Mesenchymal stem cell (in vitro differentiated cells and primary cell): ENCODE measurements around the gene GPR31.
"Not testable (repeated sequence)": the region's sequence is repeated elsewhere in the genome, so short reads cannot be mapped to it uniquely, and the experiment has no call there.

ENCODE experiments used
- DNase-seq: peaks from one replicate; pipeline ENCODE4 v3.0.0-alpha.2; 2013
- H2AFZ ChIP-seq: one replicate; pipeline ENCODE4 v1.6.1; 2013; ENCODE audit warnings: low read depth, mild to moderate bottlenecking, control low read depth, inconsistent platforms, low read length, moderate library complexity
- H2AK5ac ChIP-seq: 2 replicates; pipeline ENCODE4 v1.6.1; 2013; ENCODE audit warnings: low read length, moderate library complexity, mild to moderate bottlenecking, inconsistent platforms; ENCODE audit not compliant: severe bottlenecking
- H2BK120ac ChIP-seq: one replicate; pipeline ENCODE4 v1.6.1; 2013; ENCODE audit warnings: low read depth, mild to moderate bottlenecking, inconsistent platforms, low read length, moderate library complexity
- H2BK12ac ChIP-seq, 2 experiments: one replicate each; pipeline ENCODE4 v1.6.1; 2013; ENCODE audit warnings: inconsistent platforms in 2 of 2, low read length in 2 of 2, mild to moderate bottlenecking in 2 of 2, moderate library complexity in 2 of 2, control low read depth in 1 of 2
- H2BK15ac ChIP-seq: one replicate; pipeline ENCODE4 v1.6.1; 2013; ENCODE audit warnings: mild to moderate bottlenecking, low read depth, inconsistent platforms; ENCODE audit not compliant: poor library complexity, severe bottlenecking
- H2BK5ac ChIP-seq: 2 replicates; pipeline ENCODE4 v1.6.1; 2013; ENCODE audit warnings: low read depth, mild to moderate bottlenecking, low read length, control low read depth, inconsistent platforms; ENCODE audit not compliant: poor library complexity, severe bottlenecking
- H3K14ac ChIP-seq, 2 experiments: one replicate each; pipeline ENCODE4 v1.6.1; 2013; ENCODE audit warnings: inconsistent platforms in 2 of 2, low read length in 2 of 2, control low read depth in 1 of 2, mild to moderate bottlenecking in 1 of 2, moderate library complexity in 1 of 2
- H3K18ac ChIP-seq, 2 experiments: one replicate each; pipeline ENCODE4 v1.6.1; 2013; ENCODE audit warnings: inconsistent platforms in 2 of 2, low read length in 2 of 2, control low read depth in 1 of 2, low read depth in 1 of 2, mild to moderate bottlenecking in 1 of 2
- H3K23ac ChIP-seq, 2 experiments: one replicate each; pipeline ENCODE4 v1.6.1; 2013; ENCODE audit warnings: inconsistent platforms in 2 of 2, low read length in 2 of 2, mild to moderate bottlenecking in 2 of 2, moderate library complexity in 2 of 2, control low read depth in 1 of 2
- H3K27ac ChIP-seq: 2 replicates; pipeline ENCODE4 v1.5.1; 2013; ENCODE audit warnings: mild to moderate bottlenecking, moderate library complexity, low read length, control low read depth, inconsistent platforms; ENCODE audit not compliant: poor library complexity, severe bottlenecking
- H3K27me3 ChIP-seq, 2 experiments: 2 replicates each; pipeline versions ENCODE4 v1.6.1 to v1.7.0; 2013; ENCODE audit warnings: low read length in 2 of 2, mild to moderate bottlenecking in 2 of 2, moderate library complexity in 2 of 2, control low read depth in 1 of 2, inconsistent platforms in 1 of 2; ENCODE audit not compliant: control insufficient read depth in 1 of 2, insufficient read depth in 1 of 2
- H3K36me3 ChIP-seq, 2 experiments: 2 replicates each; pipeline versions ENCODE4 v1.6.1 to v1.7.0; 2013; ENCODE audit warnings: low read length in 2 of 2, control low read depth in 1 of 2, inconsistent platforms in 1 of 2, low read depth in 1 of 2, mild to moderate bottlenecking in 1 of 2; ENCODE audit not compliant: insufficient read depth in 2 of 2, control insufficient read depth in 1 of 2
- H3K4ac ChIP-seq, 2 experiments: one replicate each; pipeline ENCODE4 v1.6.1; 2013; ENCODE audit warnings: inconsistent platforms in 2 of 2, low read length in 2 of 2, mild to moderate bottlenecking in 2 of 2, moderate library complexity in 2 of 2, control low read depth in 1 of 2, low read depth in 1 of 2
- H3K4me1 ChIP-seq: 2 replicates; pipeline ENCODE4 v1.6.1; 2013; ENCODE audit warnings: low read depth, low read length, control low read depth; ENCODE audit not compliant: control insufficient read depth, insufficient read depth
- H3K4me2 ChIP-seq: 2 replicates; pipeline ENCODE4 v1.6.1; 2013; ENCODE audit warnings: low read length, mild to moderate bottlenecking, inconsistent platforms; ENCODE audit not compliant: poor library complexity, severe bottlenecking
- H3K4me3 ChIP-seq, 2 experiments: 2 replicates each; pipeline versions ENCODE4 v1.5.1 to v1.7.0; 2013; ENCODE audit warnings: low read length in 2 of 2, mild to moderate bottlenecking in 2 of 2, control low read depth in 1 of 2, low read depth in 1 of 2; ENCODE audit not compliant: insufficient read depth in 1 of 2
- H3K79me1 ChIP-seq: replicated peaks from 2 replicates; pipeline ENCODE4 v1.6.1; 2013; ENCODE audit warnings: mild to moderate bottlenecking, control low read depth, low read length, inconsistent platforms; ENCODE audit not compliant: poor library complexity, severe bottlenecking
- H3K9ac ChIP-seq: 2 replicates; pipeline ENCODE4 v1.7.0; 2013; ENCODE audit warnings: mild to moderate bottlenecking, low read length, moderate library complexity
- H3K9me3 ChIP-seq: 2 replicates; pipeline ENCODE4 v1.7.0; 2013; ENCODE audit warnings: mild to moderate bottlenecking, low read length; ENCODE audit not compliant: control insufficient read depth
- H4K8ac ChIP-seq: one replicate; pipeline ENCODE4 v1.6.1; 2013; ENCODE audit warnings: inconsistent platforms, mild to moderate bottlenecking, low read length, moderate library complexity
- H4K91ac ChIP-seq: one replicate; pipeline ENCODE4 v1.6.1; 2013; ENCODE audit warnings: mild to moderate bottlenecking, low read length, inconsistent platforms
- WGBS: methylation state at CpG from one replicate; pipeline ENCODE4 v1.1.7; 2013; ENCODE audit warnings: mixed read lengths; 5-methylcytosine and 5-hydroxymethylcytosine counted together

Gene GPR31

GRCh38 chr6:167203261-167204058 lies 45.7 kb upstream of the GPR31 start:
- H3K23ac ChIP-seq, H2AFZ ChIP-seq, H3K4me2 ChIP-seq, H2BK12ac ChIP-seq, H3K4me1 ChIP-seq, H2BK120ac ChIP-seq, H4K91ac ChIP-seq, H3K14ac ChIP-seq, H3K4ac ChIP-seq, H3K4me3 ChIP-seq, H2AK5ac ChIP-seq, H3K18ac ChIP-seq, H4K8ac ChIP-seq, H2BK15ac ChIP-seq, H3K9ac ChIP-seq, DNase-seq, H3K9me3 ChIP-seq, H3K79me1 ChIP-seq, H3K36me3 ChIP-seq: not testable (repeated sequence)
- Histone ChIP-seq H3K27ac (peak overlapping the region; percentile 10), H2BK5ac (peak overlapping the region; percentile 61), H3K27me3 (peaks cover 5 to 11% of the 10 kb centered on the region in 2 experiments)
- 64% methylated on average over 18 of the region's 29 CpGs for WGBS

GRCh38 chr6:167202613-167203012 lies 44.8 kb upstream of the GPR31 start:
- H3K79me1 ChIP-seq, H2BK5ac ChIP-seq, H3K4me2 ChIP-seq, H2BK120ac ChIP-seq, H3K27ac ChIP-seq, H3K4me3 ChIP-seq, H2AK5ac ChIP-seq, H2BK12ac ChIP-seq, H3K14ac ChIP-seq, H3K4ac ChIP-seq, H3K9me3 ChIP-seq, H3K36me3 ChIP-seq, H4K91ac ChIP-seq, H3K23ac ChIP-seq, H3K4me1 ChIP-seq, DNase-seq, H3K9ac ChIP-seq, H2BK15ac ChIP-seq, H4K8ac ChIP-seq, H2AFZ ChIP-seq, H3K18ac ChIP-seq: not testable (repeated sequence)
- 83% methylated on average over 7 of the region's 8 CpGs for WGBS
- peaks cover 5 to 11% of the 10 kb centered on the region in 2 experiments for H3K27me3 ChIP-seq

- WGBS, result 88% methylated on average over 14 of the region's 14 CpGs
Measured at GRCh38 chr6:167200806-167201205, 43.0 kb upstream of the GPR31 start.

GRCh38 chr6:167195941-167196610 lies 38.3 kb upstream of the GPR31 start:
- H2AK5ac ChIP-seq, H4K91ac ChIP-seq, H2BK15ac ChIP-seq, H2BK12ac ChIP-seq, H3K23ac ChIP-seq, H3K4me1 ChIP-seq, H3K4me2 ChIP-seq, H2AFZ ChIP-seq, DNase-seq, H3K4ac ChIP-seq, H3K14ac ChIP-seq, H4K8ac ChIP-seq, H3K27ac ChIP-seq, H2BK5ac ChIP-seq, H3K4me3 ChIP-seq, H3K9ac ChIP-seq, H3K18ac ChIP-seq, H3K79me1 ChIP-seq, H3K9me3 ChIP-seq, H2BK120ac ChIP-seq, H3K36me3 ChIP-seq: not testable (repeated sequence)
- WGBS, result 93% methylated on average over 3 of the region's 21 CpGs
- H3K27me3 ChIP-seq, result peaks cover 8 to 11% of the 10 kb centered on the region in 2 experiments

More at GRCh38 chr6:167200806-167201205, 43.0 kb upstream of the GPR31 start:
- no peak overlapping the region for H2AFZ ChIP-seq
- H3K27me3 ChIP-seq, result peaks cover 5 to 11% of the 10 kb centered on the region in 2 experiments
- no peak overlapping the region for H2BK5ac ChIP-seq
- no peaks in the 10 kb centered on the region for H3K36me3 ChIP-seq
- H3K4ac ChIP-seq, result no peak overlapping the region
- no peak overlapping the region for H3K9ac ChIP-seq
- H2BK15ac ChIP-seq, result no peak overlapping the region
- no peak for DNase-seq
- peaks cover 7% of the 10 kb centered on the region for H3K4me1 ChIP-seq
- no peak overlapping the region for H2BK120ac ChIP-seq
- H3K4me3 ChIP-seq, result no peak overlapping the region
- H4K91ac ChIP-seq, result no peak overlapping the region
- H3K18ac ChIP-seq, result no peak overlapping the region
- no peak overlapping the region for H3K14ac ChIP-seq
- H4K8ac ChIP-seq, result no peak overlapping the region
- H3K27ac ChIP-seq, result no peak overlapping the region
- H3K23ac ChIP-seq, result no peak overlapping the region
- H3K4me2 ChIP-seq, result no peak overlapping the region
- no peak overlapping the region for H2AK5ac ChIP-seq
- H2BK12ac ChIP-seq, result no peak overlapping the region
- H3K79me1 ChIP-seq, result no peaks in the 10 kb centered on the region
- H3K9me3 ChIP-seq, result no peaks in the 10 kb centered on the region
